ENCODE data around the gene SCN4B. TPM values are rescaled to one million over a fixed set of nuclear protein-coding genes. Genes with fewer than 3 reads are reported as not detected.

Gene SCN4B
- total RNA-seq, 2 experiments from 2014 or later, result 0.72 to 1.1 TPM

GRCh38 chr11:118099838-118100556 is 52.6 kb downstream of the SCN4B start:
- intact Hi-C loops (cut with micrococcal nuclease), result no loop called here
- no peak overlapping the region for H3K4me3 Mint-ChIP-seq
- no peaks in the 10 kb centered on the region for H3K36me3 Mint-ChIP-seq (ENCODE audit: low read depth)
- ATAC-seq, result no peak
- no peak overlapping the region for H3K27ac Mint-ChIP-seq
- peaks cover 1% of the 10 kb centered on the region for H3K27me3 Mint-ChIP-seq
- no peak for DNase-seq
- no peaks in the 10 kb centered on the region for H3K9me3 Mint-ChIP-seq
- ChIA-PET CTCF (no interaction called here), POLR2A (interaction anchor here (1.1 kb wide), 1 partner anchor 12 kb away, joined by 3 read pairs; no protein-coding TSS in a partner anchor)
- no peak for TF ChIP-seq CTCF (IDR thresholded peaks at IDR 0.05)
- peaks cover 4% of the 10 kb centered on the region for H3K4me1 Mint-ChIP-seq (ENCODE audit: low read depth)

GRCh38 chr11:118098996-118099837 is 53.4 kb downstream of the SCN4B start:
- H3K9me3 Mint-ChIP-seq, result no peaks in the 10 kb centered on the region
- no peak overlapping the region for H3K4me3 Mint-ChIP-seq
- H3K27me3 Mint-ChIP-seq, result peaks cover 1% of the 10 kb centered on the region
- H3K36me3 Mint-ChIP-seq (ENCODE audit: low read depth), result no peaks in the 10 kb centered on the region
- peaks cover 4% of the 10 kb centered on the region for H3K4me1 Mint-ChIP-seq (ENCODE audit: low read depth)
- ChIA-PET CTCF (interaction anchor here (0.7 kb wide), 1 partner anchor 292 kb away, joined by 3 read pairs; no protein-coding TSS in a partner anchor), POLR2A (interaction anchor here (1.1 kb wide), 1 partner anchor 13 kb away, joined by 3 read pairs; no protein-coding TSS in a partner anchor)
- ATAC-seq (no peak), DNase-seq (no peak)
- no peak for TF ChIP-seq CTCF (IDR thresholded peaks at IDR 0.05)
- intact Hi-C loops (cut with micrococcal nuclease), result no loop called here
- H3K27ac Mint-ChIP-seq, result no peak overlapping the region

GRCh38 chr11:118095967-118096367 is 56.7 kb downstream of the SCN4B start:
- DNase-seq, result no peak
- no peaks in the 10 kb centered on the region for H3K9me3 Mint-ChIP-seq
- H3K36me3 Mint-ChIP-seq (ENCODE audit: low read depth), result no peaks in the 10 kb centered on the region
- no peak for ATAC-seq
- no peak overlapping the region for H3K4me3 Mint-ChIP-seq
- H3K27ac Mint-ChIP-seq, result no peak overlapping the region
- TF ChIP-seq CTCF (IDR thresholded peaks at IDR 0.05), result no peak
- H3K27me3 Mint-ChIP-seq, result no peaks in the 10 kb centered on the region
- CTCF ChIA-PET, result interaction anchor here (0.7 to 1.0 kb wide), 2 partner anchors 164 to 252 kb away, joined by 3 read pairs; no protein-coding TSS in a partner anchor
- POLR2A ChIA-PET, result interaction anchor here (1.0 kb wide), 1 partner anchor 25 kb away, joined by 3 read pairs; no protein-coding TSS in a partner anchor
- intact Hi-C loops (cut with micrococcal nuclease), result no loop called here
- peaks cover 4% of the 10 kb centered on the region for H3K4me1 Mint-ChIP-seq (ENCODE audit: low read depth)

- Mint-ChIP-seq H3K36me3 (ENCODE audit: low read depth) (no peaks in the 10 kb centered on the region), H3K27ac (no peak overlapping the region), H3K9me3 (no peaks in the 10 kb centered on the region), H3K27me3 (no peaks in the 10 kb centered on the region), H3K4me1 (ENCODE audit: low read depth) (peaks cover 4% of the 10 kb centered on the region), H3K4me3 (no peak overlapping the region)
- POLR2A ChIA-PET, result interaction anchor here (1.0 kb wide), 1 partner anchor 24 kb away, joined by 3 read pairs; no protein-coding TSS in a partner anchor
- ATAC-seq, result no peak
- CTCF ChIA-PET, result interaction anchor here (0.7 to 1.0 kb wide), 2 partner anchors 164 to 251 kb away, joined by 3 read pairs; no protein-coding TSS in a partner anchor
- no peak for DNase-seq
- intact Hi-C loops (cut with micrococcal nuclease), result no loop called here
- TF ChIP-seq CTCF (IDR thresholded peaks at IDR 0.05), result no peak
These were observed 57.1 kb downstream of the SCN4B start for GRCh38 chr11:118095493-118095892.

All from activated CD8-positive, alpha-beta T cell treated with anti-CD3 and anti-CD28 coated beads for 36 hours (primary cell).